ENCODE data around the gene OBP2A.

GRCh38 chr9:135568026-135568425 is 22.1 kb downstream of the OBP2A start:
- no peak for TF ChIP-seq CTCF (IDR thresholded peaks at IDR 0.05)
- no peak for TF ChIP-seq POLR2A (IDR thresholded peaks at IDR 0.05)

Data from adrenal gland (tissue), 5 donors.